K562 (cell line): ENCODE measurements around the gene PBX4. TPM values are rescaled to one million over a fixed set of nuclear protein-coding genes. Genes with fewer than 3 reads are reported as not detected.
"Not testable (repeated sequence)": the region's sequence is repeated elsewhere in the genome, so short reads cannot be mapped to it uniquely, and the experiment has no call there.

ENCODE experiments used
- ATAC-seq: fragments of 200-7000 bp; cut with Tn5 transposase; 3 replicates; pipeline ENCODE4 v1.9.1; 2020; ENCODE audit warnings: moderate library complexity
- BruUV-seq: library from RNA; stranded (reverse); fragments of 400-500 nt; replicated peaks from 2 replicates; lab custom pipeline; 2021; lab: Mats Ljungman, UMichigan
- CTCF ChIA-PET: fragments of 300-600 bp; formaldehyde crosslinking; extraction: SDS; loops from one replicate; lab custom pipeline; 2021; ENCODE audit warnings: low intra/inter-chr PET ratio; lab: Yijun Ruan, JAX
- POLR2A ChIA-PET: fragments of 300-600, 350-650 bp; sonication (Branson Sonifier 250); formaldehyde crosslinking; extraction: SDS; loops from one replicate; lab custom pipeline; 2021; ENCODE audit warnings: antibody characterized with exemption, inconsistent platforms; lab: Yijun Ruan, JAX
- DNase-seq, 4 experiments: peaks; one replicate each; pipeline versions ENCODE4 v3.0.0 to v3.0.0-alpha.2; 2011 to 2018; ENCODE audit warnings: low spot score in 3 of 4, mixed read lengths in 3 of 4; ENCODE audit errors: extremely low read depth in 1 of 4
- FAIRE-seq: peaks from 2 replicates; lab custom pipeline; 2011; peaks lifted over from hg19 to GRCh38; lab: Jason Lieb, UNC
- H2AFZ ChIP-seq: 2 replicates; pipeline ENCODE4 v1.6.0; 2011; ENCODE audit warnings: low read depth, low read length, control low read depth, inconsistent platforms
- H3K27ac ChIP-seq: fragments of 200-600 bp; 3 replicates; pipeline ENCODE4 v1.8.0; 2011; ENCODE audit warnings: low read depth, mild to moderate bottlenecking, control low read depth, inconsistent platforms, low read length, moderate library complexity, mixed read lengths; ENCODE audit errors: extremely low read depth
- H3K27me3 ChIP-seq, 2 experiments: fragments of 300-600 bp in 1 of 2; 2 replicates in 1 of 2; 3 replicates in 1 of 2; pipeline versions ENCODE4 v1.6.0 to v1.8.0; 2011; ENCODE audit warnings: inconsistent platforms in 2 of 2, low read length in 2 of 2, mild to moderate bottlenecking in 1 of 2, mixed read lengths in 1 of 2, moderate library complexity in 1 of 2; ENCODE audit not compliant: control insufficient read depth in 2 of 2, insufficient read depth in 2 of 2
- H3K36me3 ChIP-seq: fragments of 300-600 bp; 3 replicates; pipeline ENCODE4 v1.8.0; 2011; ENCODE audit warnings: mild to moderate bottlenecking, low read length, inconsistent platforms; ENCODE audit not compliant: control insufficient read depth, insufficient read depth
- H3K4me1 ChIP-seq, 2 experiments: fragments of 200-600 bp in 1 of 2; replicated peaks in 1 of 2; 2 replicates in 1 of 2; 3 replicates in 1 of 2; pipeline versions ENCODE4 v1.5.1 to v1.8.0; 2011; ENCODE audit warnings: inconsistent platforms in 2 of 2, low read length in 2 of 2, mild to moderate bottlenecking in 1 of 2, mixed read lengths in 1 of 2, moderate library complexity in 1 of 2; ENCODE audit not compliant: control insufficient read depth in 2 of 2, insufficient read depth in 2 of 2
- H3K4me2 ChIP-seq: 2 replicates; pipeline ENCODE4 v1.6.1; 2011; ENCODE audit warnings: low read length, control low read depth, inconsistent platforms, mixed read lengths; ENCODE audit not compliant: insufficient read depth
- H3K4me3 ChIP-seq: fragments of 200-600 bp; sonication (generic), shearing (Covaris generic); 2 replicates; pipeline ENCODE4 v1.5.1; 2016; ENCODE audit warnings: control low read depth, inconsistent platforms
- H3K79me2 ChIP-seq: fragments of 200-600 bp; 3 replicates; pipeline ENCODE4 v1.8.0; 2011; ENCODE audit warnings: low read length, inconsistent platforms; ENCODE audit not compliant: control insufficient read depth, insufficient read depth
- H3K9ac ChIP-seq, 2 experiments: 2 replicates each; pipeline versions ENCODE4 v1.6.0 to v1.6.1; 2011; ENCODE audit warnings: low read depth in 2 of 2, low read length in 2 of 2, control low read depth in 1 of 2, inconsistent platforms in 1 of 2, mild to moderate bottlenecking in 1 of 2, mixed read lengths in 1 of 2; ENCODE audit not compliant: insufficient read depth in 1 of 2
- H3K9me1 ChIP-seq: one replicate; pipeline ENCODE4 v1.6.0; 2011; ENCODE audit warnings: inconsistent platforms, mild to moderate bottlenecking, low read length, moderate library complexity; ENCODE audit not compliant: control insufficient read depth, insufficient read depth
- H3K9me3 ChIP-seq: replicated peaks from 2 replicates; pipeline ENCODE4 v1.5.1; 2011; ENCODE audit warnings: low read depth, low read length, inconsistent platforms; ENCODE audit not compliant: control insufficient read depth, insufficient read depth
- H4K20me1 ChIP-seq: replicated peaks from 2 replicates; pipeline ENCODE4 v1.6.1; 2011; ENCODE audit warnings: low read length, inconsistent platforms, mixed read lengths; ENCODE audit not compliant: control insufficient read depth, insufficient read depth
- HDAC3 ChIP-seq: fragments of 450-650 bp; IDR thresholded peaks from 2 replicates; pipeline ENCODE4 v1.6.1; 2018; ENCODE audit warnings: borderline replicate concordance, mild to moderate bottlenecking, moderate library complexity; ENCODE audit not compliant: partially characterized antibody
- POLR2H ChIP-seq: IDR thresholded peaks from 2 replicates; pipeline ENCODE4 v1.6.1; 2016; ENCODE audit warnings: missing genetic modification characterization, low read depth, mild to moderate bottlenecking, control low read depth, missing compliant biosample characterization, moderate library complexity
- ZZZ3 ChIP-seq: fragments of 450-650 bp; IDR thresholded peaks from 2 replicates; pipeline ENCODE4 v1.6.1; 2016; ENCODE audit warnings: antibody characterized with exemption, mild to moderate bottlenecking, moderate library complexity
- WGBS: fragments of 100-300 bp; shearing (Covaris generic); methylation state at CpG from one replicate; pipeline ENCODE4 v1.1.6; 2016; ENCODE audit warnings: low coverage, mixed read lengths; ENCODE audit not compliant: insufficient coverage; ENCODE audit errors: missing lambda C conversion rate; 5-methylcytosine and 5-hydroxymethylcytosine counted together
- in situ Hi-C: fragments of 300-500 bp; cut with MboI; formaldehyde crosslinking; loops from 4 replicates; pipeline ENCODE4 v1.15.0; 2018; ENCODE audit warnings: inconsistent platforms, mixed read lengths
- intact Hi-C: fragments of 100-400 bp; cut with micrococcal nuclease; formaldehyde crosslinking; loops from 2 replicates; pipeline ENCODE4 v1.14.2; 2022
- polyA plus RNA-seq, 8 experiments: library from polyadenylated mRNA; depleted of rRNA in 4 of 8; stranded (reverse) in 5 of 8; unstranded in 3 of 8; fragments of >200 nt; fragmentation: Nextera tagmentation in 2 of 8; fragmentation: Illumina TruSeq in 1 of 8; extraction: Ambion mirVana in 2 of 8; extraction: Trizol in 1 of 8; gene quantifications; 2 replicates each; pipeline versions ENCODE4 v1.2.1 to v1.2.3, GENCODE V29; 2011 to 2014; ENCODE audit warnings: inconsistent platforms in 1 of 8, missing spikeins in 1 of 8
- total RNA-seq, 7 experiments: library from RNA; depleted of rRNA in 6 of 7; stranded (reverse); fragments of >200 nt in 6 of 7; fragmentation: Illumina TruSeq in 2 of 7; extraction: Trizol in 2 of 7; gene quantifications; 2 replicates each; pipeline versions ENCODE4 v1.2.1 to v1.2.3, GENCODE V29; 2011 to 2021; ENCODE audit warnings: low replicate concordance in 1 of 7

PBX4 gene
- total and polyA plus RNA-seq, 9 of the 15 experiments (the other 6 are each of a cell fraction or from before 2014, with no cell fraction given) = 0.11 to 3.8 (median 1.6) TPM; not detected in 1

GRCh38 chr19:19610376-19611202 lies 7.9 kb downstream of the PBX4 start:
- Histone ChIP-seq H3K4me1 (peaks cover 6 to 7% of the 10 kb centered on the region in 2 experiments; a peak in 1 of 5 replicates), H3K36me3 (no peaks in the 10 kb centered on the region), H2AFZ (no peak overlapping the region), H3K4me3 (no peak overlapping the region), H4K20me1 (no peaks in the 10 kb centered on the region), H3K27ac (no peak overlapping the region), H3K79me2 (no peaks in the 10 kb centered on the region), H3K9ac (no peak overlapping the region), H3K9me1 (peaks cover 4% of the 10 kb centered on the region), H3K27me3 (no peaks in the 10 kb centered on the region), H3K4me2 (no peak overlapping the region), H3K9me3 (no peaks in the 10 kb centered on the region)
- intact Hi-C loops = no loop called here
- ChIA-PET CTCF (no interaction called here), POLR2A (no interaction called here)
- in situ Hi-C loops = no loop called here
- FAIRE-seq (no peak), DNase-seq (no peak), ATAC-seq (no peak)
- no TSS peak for BruUV-seq
- WGBS = 32% methylated on average over 10 of the region's 10 CpGs
- TF ChIP-seq ZZZ3 (no peak), HDAC3 (no peak), POLR2H (tag) (no peak)

GRCh38 chr19:19606686-19607085 lies 11.8 kb downstream of the PBX4 start:
- H3K79me2 ChIP-seq, H3K27me3 ChIP-seq, H3K9ac ChIP-seq, BruUV-seq, H2AFZ ChIP-seq, H3K9me3 ChIP-seq, CTCF ChIA-PET, H3K4me1 ChIP-seq, H3K4me2 ChIP-seq, ATAC-seq, H3K9me1 ChIP-seq, H3K4me3 ChIP-seq, H3K27ac ChIP-seq, DNase-seq, H4K20me1 ChIP-seq, in situ Hi-C loops, intact Hi-C loops, H3K36me3 ChIP-seq, FAIRE-seq: not testable (repeated sequence)
- POLR2A ChIA-PET = interaction anchor here (0.6 kb wide), 1 partner anchor 79 kb away, joined by 3 read pairs; no protein-coding TSS in a partner anchor
- 51% methylated on average over 8 of the region's 8 CpGs for WGBS
